Kidney (tissue), 14 donors: ENCODE measurements around the gene DIPK1C. TPM values are rescaled to one million over a fixed set of nuclear protein-coding genes. Genes with fewer than 3 reads are reported as not detected.

ENCODE experiments used
- DNase-seq, 5 donors: peaks; one replicate each; pipeline ENCODE4 v3.0.0-alpha.2; 2013 to 2020
- FAIRE-seq: peaks from 2 replicates; lab custom pipeline; 2012; peaks lifted over from hg19 to GRCh38; lab: Jason Lieb, UNC
- H3K27ac ChIP-seq, 2 donors: one replicate each; pipeline ENCODE4 v1.7.0; 2013; ENCODE audit warnings: low read depth in 2 of 2, low read length in 2 of 2, inconsistent platforms in 1 of 2
- H3K27me3 ChIP-seq: one replicate; pipeline ENCODE4 v1.7.1; 2013; ENCODE audit warnings: low read length, inconsistent platforms; ENCODE audit not compliant: control insufficient read depth, insufficient read depth
- H3K36me3 ChIP-seq, 3 donors: one replicate each; pipeline versions ENCODE4 v1.7.0 to v1.7.1; 2013; ENCODE audit warnings: low read length in 3 of 3, control low read depth in 1 of 3, inconsistent platforms in 1 of 3; ENCODE audit not compliant: insufficient read depth in 3 of 3, control insufficient read depth in 2 of 3
- H3K4me1 ChIP-seq, 3 donors: one replicate each; pipeline versions ENCODE4 v1.7.0 to v1.7.1; 2013; ENCODE audit warnings: low read length in 3 of 3, inconsistent platforms in 1 of 3, low read depth in 1 of 3; ENCODE audit not compliant: control insufficient read depth in 2 of 3, insufficient read depth in 2 of 3
- H3K4me3 ChIP-seq, 3 donors: one replicate each; pipeline versions ENCODE4 v1.7.0 to v1.8.1; 2013; ENCODE audit warnings: low read length in 3 of 3, control low read depth in 1 of 3, inconsistent platforms in 1 of 3
- H3K9ac ChIP-seq, 3 donors: one replicate each; pipeline versions ENCODE4 v1.7.0 to v1.7.1; 2013; ENCODE audit warnings: low read length in 3 of 3, control low read depth in 1 of 3, inconsistent platforms in 1 of 3
- H3K9me3 ChIP-seq, 3 donors: one replicate each; pipeline versions ENCODE4 v1.7.0 to v1.7.1; 2013; ENCODE audit warnings: low read length in 3 of 3, control low read depth in 1 of 3, inconsistent platforms in 1 of 3; ENCODE audit not compliant: control insufficient read depth in 2 of 3, insufficient read depth in 1 of 3
- CTCF ChIP-seq: IDR thresholded peaks from 3 replicates; pipeline ENCODE4 v1.5.1; 2012; ENCODE audit warnings: mild to moderate bottlenecking, moderate library complexity, borderline replicate concordance; ENCODE audit not compliant: insufficient read depth; ENCODE audit errors: extremely low read depth
- intact Hi-C: fragments of 100-400 bp; cut with DNase I; formaldehyde crosslinking; loops from one replicate; pipeline ENCODE4 v1.11.1; 2022
- polyA plus RNA-seq: library from polyadenylated mRNA; stranded (reverse); fragments of 350-450 nt; fragmentation: Illumina TruSeq; extraction: RNeasy Lipid Tissue Mini Kit (QIAGEN cat#74804); gene quantifications from one replicate; pipeline ENCODE4 v1.2.3, GENCODE V29; 2014; ENCODE audit warnings: low read depth, low replicate concordance; ENCODE audit not compliant: insufficient read depth
- total RNA-seq: library from RNA; stranded (reverse); fragmentation: NEBNext Ultra II Directional; extraction: Animal tissue kit (Norgen Biotek cat#: 25700); gene quantifications from one replicate; pipeline ENCODE4 v1.2.1, GENCODE V29; 2021
- donor health status: control.
- donor health status: control.
- donor health status: control.
- donor health status: control.
- donor health status: control.
- donor health status: DM: yes; HTN: yes; CAD: no.
- donor health status: Normal renal cell carcinoma (clear cell type).

Gene DIPK1C
- total and polyA plus RNA-seq, 2 donors from 2014 or later: 0.09 TPM; not detected in 1

- Histone ChIP-seq H3K27ac (no peak overlapping the region), H3K27me3 (no peaks in the 10 kb centered on the region), H3K4me3 (no peak overlapping the region), H3K9me3 (no peaks in the 10 kb centered on the region), H3K36me3 (no peaks in the 10 kb centered on the region), H3K4me1 (no peaks in the 10 kb centered on the region), H3K9ac (no peak overlapping the region)
- intact Hi-C loops: no loop called here
- DNase-seq: no peak
- no peak for TF ChIP-seq CTCF
- FAIRE-seq: no peak
Observed at GRCh38 chr18:74468547-74469061, 11.5 kb upstream of the DIPK1C start.

GRCh38 chr18:74465775-74466174 is 8.7 kb upstream of the DIPK1C start:
- Histone ChIP-seq H3K36me3 (no peaks in the 10 kb centered on the region), H3K4me3 (no peak overlapping the region), H3K9me3 (peaks cover 0 to 8% (median 0%) of the 10 kb centered on the region in 3 donors), H3K27ac (no peak overlapping the region), H3K9ac (no peak overlapping the region), H3K27me3 (no peaks in the 10 kb centered on the region), H3K4me1 (no peaks in the 10 kb centered on the region)
- DNase-seq (no peak), FAIRE-seq (no peak)
- no peak for TF ChIP-seq CTCF
- intact Hi-C loops: no loop called here

GRCh38 chr18:74463983-74464382 is 6.9 kb upstream of the DIPK1C start:
- intact Hi-C loops: no loop called here
- H3K9ac ChIP-seq: no peak overlapping the region
- DNase-seq (no peak), FAIRE-seq (no peak)
- H3K27me3 ChIP-seq: no peaks in the 10 kb centered on the region
- H3K4me1 ChIP-seq: no peaks in the 10 kb centered on the region
- peaks cover 0 to 8% (median 0%) of the 10 kb centered on the region in 3 donors for H3K9me3 ChIP-seq
- H3K36me3 ChIP-seq: no peaks in the 10 kb centered on the region
- no peak overlapping the region for H3K27ac ChIP-seq
- no peak overlapping the region for H3K4me3 ChIP-seq
- TF ChIP-seq CTCF: no peak

GRCh38 chr18:74463254-74463653 is 6.1 kb upstream of the DIPK1C start:
- Histone ChIP-seq H3K9ac (no peak overlapping the region), H3K4me1 (no peaks in the 10 kb centered on the region), H3K36me3 (no peaks in the 10 kb centered on the region), H3K4me3 (no peak overlapping the region), H3K27me3 (no peaks in the 10 kb centered on the region), H3K27ac (no peak overlapping the region), H3K9me3 (peaks cover 0 to 8% (median 0%) of the 10 kb centered on the region in 3 donors)
- FAIRE-seq (no peak), DNase-seq (no peak)
- no peak for TF ChIP-seq CTCF
- intact Hi-C loops: no loop called here
